Activated CD4-positive, CD25-positive, alpha-beta regulatory T cell treated with anti-CD3 and anti-CD28 coated beads, Interleukin-2, amount 50 U/mL, for 24 hours (primary cell): ENCODE measurements around the gene RPS13.
"Not testable (repeated sequence)": the region's sequence is repeated elsewhere in the genome, so short reads cannot be mapped to it uniquely, and the experiment has no call there.

Experiments used
- ATAC-seq, 2 donors: fragments of 150-1000 bp; cut with Tn5 transposase; one replicate each; pipeline ENCODE4 v1.10.0; 2021; ENCODE audit warnings: mild to moderate bottlenecking in 1 of 2, moderate library complexity in 1 of 2

The RPS13 gene

GRCh38 chr11:17034027-17034426, 43.4 kb downstream of the RPS13 start:
- not testable (repeated sequence) for ATAC-seq

- no peak for ATAC-seq
Measured at GRCh38 chr11:17026487-17027082, 50.9 kb downstream of the RPS13 start.

- ATAC-seq = no peak
Measured at GRCh38 chr11:17024924-17025323, 52.5 kb downstream of the RPS13 start.
